HepG2 (cell line): ENCODE data around the gene IL17RB. TPM values are rescaled to one million over a fixed set of nuclear protein-coding genes. Genes with fewer than 3 reads are reported as not detected.

Experiments used
- CC2D1A ChIP-seq: sonication (generic); formaldehyde crosslinking; IDR thresholded peaks from 2 replicates; pipeline ENCODE4 v1.8.1; 2023; ENCODE audit warnings: mild to moderate bottlenecking, missing genetic modification reagents
- ELF3 ChIP-seq: IDR thresholded peaks from 2 replicates; pipeline ENCODE4 v1.6.1; 2016; ENCODE audit warnings: missing genetic modification reagents, missing compliant biosample characterization
- FIP1L1 ChIP-seq: fragments of 200-400 bp; formaldehyde crosslinking; IDR thresholded peaks from 2 replicates; pipeline ENCODE4 v1.6.1; 2018; ENCODE audit warnings: low read depth, mild to moderate bottlenecking, low read length, moderate library complexity, borderline replicate concordance; ENCODE audit not compliant: insufficient read depth
- HNF1A ChIP-seq, 2 experiments: sonication (generic) in 1 of 2; formaldehyde crosslinking in 1 of 2; IDR thresholded peaks; 2 replicates each; pipeline versions ENCODE4 v1.4.0 to v1.6.1; 2016 to 2020; ENCODE audit warnings: borderline replicate concordance in 1 of 2, low read depth in 1 of 2, mild to moderate bottlenecking in 1 of 2, missing genetic modification reagents in 1 of 2
- KDM6A ChIP-seq: IDR thresholded peaks from 2 replicates; pipeline ENCODE4 v1.6.1; 2016; ENCODE audit warnings: low read depth
- MATR3 ChIP-seq: sonication (generic); formaldehyde crosslinking; IDR thresholded peaks from 2 replicates; pipeline ENCODE4 v1.4.0; 2020; ENCODE audit warnings: missing genetic modification reagents
- MED8 ChIP-seq: sonication (generic); formaldehyde crosslinking; IDR thresholded peaks from 2 replicates; pipeline ENCODE4 v1.8.1; 2023; ENCODE audit warnings: mild to moderate bottlenecking, missing genetic modification reagents; ENCODE audit not compliant: insufficient replicate concordance
- MEIS2 ChIP-seq: sonication (generic); formaldehyde crosslinking; IDR thresholded peaks from 2 replicates; pipeline ENCODE4 v1.9.0; 2021; ENCODE audit warnings: mild to moderate bottlenecking, missing genetic modification reagents
- RXRB ChIP-seq: IDR thresholded peaks from 2 replicates; pipeline ENCODE4 v1.6.1; 2016; ENCODE audit warnings: borderline replicate concordance, missing genetic modification reagents, missing compliant biosample characterization
- SMAD1 ChIP-seq: sonication (generic); formaldehyde crosslinking; IDR thresholded peaks from 2 replicates; pipeline ENCODE4 v1.4.0; 2020; ENCODE audit warnings: missing genetic modification reagents, low read depth, mild to moderate bottlenecking, borderline replicate concordance
- SRSF1 ChIP-seq: fragments of 200-400 bp; formaldehyde crosslinking; optimal IDR thresholded peaks from 2 replicates; pipeline ENCODE3; 2017; ENCODE audit warnings: mild to moderate bottlenecking, low read depth, low read length, moderate library complexity
- SUZ12 ChIP-seq: fragments of 150-350 bp; IDR thresholded peaks from 2 replicates; pipeline ENCODE4 v1.6.1; 2014; ENCODE audit warnings: low read depth, low read length
- SYNCRIP ChIP-seq: fragments of 200-400 bp; formaldehyde crosslinking; IDR thresholded peaks from 2 replicates; pipeline ENCODE4 v1.6.1; 2018; ENCODE audit warnings: mild to moderate bottlenecking, low read depth, low read length; ENCODE audit not compliant: insufficient read depth
- ZNF230 ChIP-seq: sonication (generic); formaldehyde crosslinking; IDR thresholded peaks from 2 replicates; pipeline ENCODE4 v1.4.0; 2020; ENCODE audit warnings: mild to moderate bottlenecking, missing genetic modification reagents
- ZNF30 ChIP-seq: sonication (generic); formaldehyde crosslinking; IDR thresholded peaks from 2 replicates; pipeline ENCODE4 v1.5.0; 2020; ENCODE audit warnings: mild to moderate bottlenecking, missing genetic modification reagents
- ZNF337 ChIP-seq: sonication (generic); formaldehyde crosslinking; IDR thresholded peaks from 2 replicates; pipeline ENCODE4 v1.5.1; 2020; ENCODE audit warnings: missing genetic modification reagents, low read depth, mild to moderate bottlenecking, borderline replicate concordance
- ZNF441 ChIP-seq: sonication (generic); formaldehyde crosslinking; IDR thresholded peaks from 2 replicates; pipeline ENCODE4 v1.7.0; 2021; ENCODE audit warnings: missing genetic modification reagents, borderline replicate concordance
- ZNF562 ChIP-seq: sonication (generic); formaldehyde crosslinking; IDR thresholded peaks from 2 replicates; pipeline ENCODE4 v1.8.0; 2022; ENCODE audit warnings: missing genetic modification reagents, borderline replicate concordance
- ZNF704 ChIP-seq: sonication (generic); formaldehyde crosslinking; IDR thresholded peaks from 2 replicates; pipeline ENCODE4 v1.8.1; 2023; ENCODE audit warnings: mild to moderate bottlenecking, inconsistent platforms, moderate library complexity, missing genetic modification reagents, borderline replicate concordance
- ZNF768 ChIP-seq: sonication (generic); formaldehyde crosslinking; IDR thresholded peaks from 2 replicates; pipeline ENCODE4 v1.4.0; 2020; ENCODE audit warnings: missing genetic modification reagents
- ZNF841 ChIP-seq: sonication (generic); formaldehyde crosslinking; IDR thresholded peaks from 2 replicates; pipeline ENCODE4 v1.8.1; 2023; ENCODE audit warnings: missing genetic modification reagents, borderline replicate concordance
- polyA plus RNA-seq, 8 experiments: library from polyadenylated mRNA; depleted of rRNA in 3 of 8; stranded (reverse) in 7 of 8; unstranded in 1 of 8; fragments of >200 nt; fragmentation: Illumina TruSeq in 4 of 8; extraction: Trizol in 4 of 8; gene quantifications; 2 replicates each; pipeline versions ENCODE4 v1.2.1 to v1.2.3, GENCODE V29; 2011 to 2016; ENCODE audit warnings: low read depth in 4 of 8, missing spikeins in 1 of 8, mixed read lengths in 1 of 8; ENCODE audit not compliant: insufficient read depth in 1 of 8
- total RNA-seq, 5 experiments: library from RNA; depleted of rRNA; stranded (reverse); fragments of >200 nt; fragmentation: Illumina TruSeq; extraction: Trizol; gene quantifications; 2 replicates each; pipeline ENCODE4 v1.2.3, GENCODE V29; 2016; ENCODE audit warnings: low read depth in 1 of 5
- TF ChIP-seq, protein P1 (sequence below): sonication (generic); formaldehyde crosslinking; IDR thresholded peaks from 2 replicates; pipeline ENCODE4 v1.4.0; 2020; ENCODE audit warnings: missing genetic modification reagents; ENCODE audit errors: not compliant biosample characterization
- TF ChIP-seq, protein P2 (sequence below): IDR thresholded peaks from 2 replicates; pipeline ENCODE4 v1.6.1; 2016; ENCODE audit warnings: low read depth, borderline replicate concordance

Gene IL17RB
- total and polyA plus RNA-seq, 2 of the 13 experiments (the other 11 are each of a cell fraction or from before 2014, with no cell fraction given), result 130 to 190 TPM

DNA sequence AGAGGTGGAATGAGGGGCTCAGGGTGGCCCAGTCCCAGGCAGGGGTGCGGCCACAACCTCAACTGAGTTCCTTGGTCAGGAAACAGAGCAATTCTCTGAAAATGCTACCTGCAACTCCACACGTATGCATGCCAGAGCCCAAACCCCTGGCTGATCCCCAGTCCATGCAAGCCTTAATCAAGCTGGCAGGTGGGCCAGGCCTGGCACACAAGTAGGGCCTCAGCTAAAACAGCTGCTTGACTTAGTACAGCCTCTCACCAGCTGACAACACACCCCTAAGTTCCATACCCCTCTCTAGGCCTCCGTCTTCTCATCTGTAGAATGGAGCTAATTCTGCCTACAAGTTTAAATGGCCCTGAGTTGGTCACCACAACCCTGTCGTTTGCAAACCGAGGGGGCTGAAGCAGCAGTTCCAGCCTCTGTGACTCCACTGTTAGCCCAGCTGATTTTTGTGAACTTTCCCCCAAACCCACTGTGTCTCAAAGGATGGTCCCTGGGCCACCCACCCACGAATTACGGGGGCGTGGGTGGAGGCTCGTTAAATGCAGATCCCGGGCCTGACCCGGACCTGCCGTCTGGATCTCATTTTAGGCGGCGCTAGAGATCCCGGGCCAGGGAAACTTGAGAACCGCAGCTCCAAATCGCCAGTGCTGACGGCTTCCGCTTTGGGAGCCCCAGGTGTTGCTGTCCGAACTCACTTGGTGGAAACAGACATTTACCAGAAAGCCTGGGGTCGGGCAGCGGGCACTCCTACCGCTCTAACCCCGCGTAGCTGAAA is 1.1 kb upstream of the IL17RB start (continued):
- no peak for TF ChIP-seq HNF1A (IDR thresholded peaks at IDR 0.05; ENCODE audit: low read depth)
- TF ChIP-seq HNF1A (CRISPR knock-in tag; IDR thresholded peaks at IDR 0.05; ENCODE audit: borderline replicate concordance), result no peak
- TF ChIP-seq, protein P1, sequence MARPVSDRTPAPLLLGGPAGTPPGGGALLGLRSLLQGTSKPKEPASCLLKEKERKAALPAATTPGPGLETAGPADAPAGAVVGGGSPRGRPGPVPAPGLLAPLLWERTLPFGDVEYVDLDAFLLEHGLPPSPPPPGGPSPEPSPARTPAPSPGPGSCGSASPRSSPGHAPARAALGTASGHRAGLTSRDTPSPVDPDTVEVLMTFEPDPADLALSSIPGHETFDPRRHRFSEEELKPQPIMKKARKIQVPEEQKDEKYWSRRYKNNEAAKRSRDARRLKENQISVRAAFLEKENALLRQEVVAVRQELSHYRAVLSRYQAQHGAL (CRISPR knock-in tag), result peak; percentile 10
- TF ChIP-seq CC2D1A (CRISPR knock-in tag), result no peak
- TF ChIP-seq ZNF230 (CRISPR knock-in tag), result no peak
- TF ChIP-seq, protein P2, sequence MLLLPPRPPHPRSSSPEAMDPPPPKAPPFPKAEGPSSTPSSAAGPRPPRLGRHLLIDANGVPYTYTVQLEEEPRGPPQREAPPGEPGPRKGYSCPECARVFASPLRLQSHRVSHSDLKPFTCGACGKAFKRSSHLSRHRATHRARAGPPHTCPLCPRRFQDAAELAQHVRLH (CRISPR knock-in tag), result no peak
- no peak for TF ChIP-seq ZNF30 (CRISPR knock-in tag)
- 0 out of 2 replicates have a peak, but pooled peaks have one; percentile 26 for TF ChIP-seq RXRB
- TF ChIP-seq FIP1L1, result no peak
- no peak; the same call in 1 of the 2 replicates for TF ChIP-seq ZNF441 (CRISPR knock-in tag)
- no peak for TF ChIP-seq KDM6A (CRISPR knock-in tag)
- TF ChIP-seq ZNF337 (CRISPR knock-in tag), result no peak
- TF ChIP-seq SRSF1, result no peak
- no peak for TF ChIP-seq ZNF704
- no peak for TF ChIP-seq SMAD1 (CRISPR knock-in tag)
- TF ChIP-seq MATR3, result no peak
- no peak for TF ChIP-seq ZNF841 (CRISPR knock-in tag)
- no peak for TF ChIP-seq ZNF562 (CRISPR knock-in tag)
- TF ChIP-seq MED8, result no peak
- TF ChIP-seq ELF3, result no peak
- no peak for TF ChIP-seq SYNCRIP
- TF ChIP-seq SUZ12, result no peak
- no peak for TF ChIP-seq MEIS2 (CRISPR knock-in tag)
- TF ChIP-seq ZNF768 (CRISPR knock-in tag), result peak; percentile 51; the same call in 1 of the 2 replicates
